Activated naive CD4-positive, alpha-beta T cell treated with Interleukin-2 at 50 U/mL for 16 hours (primary cell): ENCODE measurements around the gene IGF1R.

Experiments
- DNase-seq: peaks from one replicate; pipeline ENCODE4 v3.0.0-alpha.2; 2020

IGF1R gene

GRCh38 chr15:98927022-98927421 lies 278.7 kb downstream of the IGF1R start:
- DNase-seq: no peak

- DNase-seq: no peak
Observed at GRCh38 chr15:98927996-98928395, 279.7 kb downstream of the IGF1R start.

- DNase-seq: no peak
Observed at GRCh38 chr15:98930576-98930975, 282.2 kb downstream of the IGF1R start.

GRCh38 chr15:98931004-98931403 lies 282.7 kb downstream of the IGF1R start:
- no peak for DNase-seq

- no peak for DNase-seq
Observed at GRCh38 chr15:98933406-98933805, 285.1 kb downstream of the IGF1R start.

GRCh38 chr15:98935736-98936135 lies 287.4 kb downstream of the IGF1R start:
- DNase-seq: no peak

- DNase-seq: no peak
Observed at GRCh38 chr15:98937413-98938104, 289.2 kb downstream of the IGF1R start.

- DNase-seq: no peak
Observed at GRCh38 chr15:98938105-98938417, 289.7 kb downstream of the IGF1R start.

GRCh38 chr15:98938799-98939198 lies 290.5 kb downstream of the IGF1R start:
- no peak for DNase-seq

- no peak for DNase-seq
Observed at GRCh38 chr15:98939311-98940080, 291.2 kb downstream of the IGF1R start.

GRCh38 chr15:98941595-98942255 lies 293.4 kb downstream of the IGF1R start:
- DNase-seq: no peak

GRCh38 chr15:98942431-98942830 lies 294.1 kb downstream of the IGF1R start:
- DNase-seq: no peak

GRCh38 chr15:98943051-98943508 lies 294.7 kb downstream of the IGF1R start:
- DNase-seq: no peak

- no peak for DNase-seq
Observed at GRCh38 chr15:98943601-98944151, 295.3 kb downstream of the IGF1R start.

- DNase-seq: no peak
Observed at GRCh38 chr15:98946301-98947255, 298.2 kb downstream of the IGF1R start.

GRCh38 chr15:98948456-98948855 lies 300.1 kb downstream of the IGF1R start:
- DNase-seq: no peak

GRCh38 chr15:98948941-98949340 lies 300.6 kb downstream of the IGF1R start:
- no peak for DNase-seq

GRCh38 chr15:98949624-98950023 lies 301.3 kb downstream of the IGF1R start:
- no peak for DNase-seq

- no peak for DNase-seq
Observed at GRCh38 chr15:98950248-98950647, 301.9 kb downstream of the IGF1R start.

- DNase-seq: no peak
Observed at GRCh38 chr15:98951004-98951403, 302.7 kb downstream of the IGF1R start.

- DNase-seq: no peak
Observed at GRCh38 chr15:98951493-98952320, 303.4 kb downstream of the IGF1R start.

GRCh38 chr15:98952381-98952803 lies 304.1 kb downstream of the IGF1R start:
- no peak for DNase-seq
